AG04450 (cell line): Measurements from ENCODE around the gene TMEM161A. TPM values are rescaled to one million over a fixed set of nuclear protein-coding genes. Genes with fewer than 3 reads are reported as not detected.

Experiments used
- CTCF ChIA-PET: fragments of 300-600, 350-600 bp; formaldehyde crosslinking; extraction: SDS; loops from one replicate; lab custom pipeline; 2022; ENCODE audit warnings: antibody characterized with exemption, inconsistent platforms; lab: Charles Lee
- POLR2A ChIA-PET: fragments of 350-600 bp; formaldehyde crosslinking; extraction: SDS; loops from one replicate; lab custom pipeline; 2021; ENCODE audit warnings: antibody characterized with exemption, inconsistent platforms; lab: Yijun Ruan, JAX
- DNase-seq: peaks from one replicate; pipeline ENCODE4 v3.0.0-alpha.2; 2011; ENCODE audit warnings: low read depth, low spot score
- H3K27ac ChIP-seq: one replicate; pipeline ENCODE4 v1.5.1; 2012; ENCODE audit warnings: low read depth, low read length, control low read depth
- H3K27me3 ChIP-seq: one replicate; pipeline ENCODE4 v1.6.0; 2012; ENCODE audit warnings: low read length; ENCODE audit not compliant: control insufficient read depth, insufficient read depth
- H3K4me3 ChIP-seq: 2 replicates; pipeline ENCODE4 v1.5.1; 2011; ENCODE audit warnings: mild to moderate bottlenecking, low read depth, low read length, control low read depth
- H3K9me3 ChIP-seq: 2 replicates; pipeline ENCODE4 v1.5.1; 2012; ENCODE audit warnings: low read length; ENCODE audit not compliant: control insufficient read depth, insufficient read depth
- CTCF ChIP-seq: IDR thresholded peaks from 2 replicates; pipeline ENCODE4 v1.5.1; 2011; ENCODE audit warnings: low read depth, low read length, control low read depth, inconsistent platforms
- polyA plus RNA-seq: library from polyadenylated mRNA; depleted of rRNA; stranded (reverse); fragments of >200 nt; gene quantifications from 2 replicates; pipeline ENCODE4 v1.2.3, GENCODE V29; 2011

TMEM161A gene
- polyA plus RNA-seq, 1 experiment: 16.0 TPM

- no peak overlapping the region for H3K27ac ChIP-seq
- H3K27me3 ChIP-seq: no peaks in the 10 kb centered on the region
- DNase-seq: no peak
- POLR2A ChIA-PET: no interaction called here
- TF ChIP-seq CTCF: no peak
- no peak overlapping the region for H3K4me3 ChIP-seq
- no peaks in the 10 kb centered on the region; the same call in 1 of the 2 replicates for H3K9me3 ChIP-seq
- CTCF ChIA-PET: no interaction called here
Measured at GRCh38 chr19:19165396-19165795, 27.1 kb upstream of the TMEM161A start.

GRCh38 chr19:19162495-19162894 is 24.2 kb upstream of the TMEM161A start:
- CTCF ChIA-PET: no interaction called here

GRCh38 chr19:19160461-19161035 is 22.3 kb upstream of the TMEM161A start:
- ChIA-PET CTCF (interaction anchor here (7.1 kb wide), 1 partner anchor 14 kb away, joined by 56 read pairs; no protein-coding TSS in a partner anchor), POLR2A (interaction anchor here (0.7 kb wide), 1 partner anchor 31 kb away, joined by 5 read pairs; the partner anchor contains the start of genes BORCS8 and RFXANK)
- TF ChIP-seq CTCF: no peak
- Histone ChIP-seq H3K27ac (no peak overlapping the region), H3K27me3 (no peaks in the 10 kb centered on the region), H3K4me3 (no peak overlapping the region), H3K9me3 (peaks cover 7% of the 10 kb centered on the region)
- no peak for DNase-seq

More at GRCh38 chr19:19162495-19162894, 24.2 kb upstream of the TMEM161A start:
- Histone ChIP-seq H3K27ac (no peak overlapping the region), H3K9me3 (no peaks in the 10 kb centered on the region), H3K27me3 (no peaks in the 10 kb centered on the region), H3K4me3 (no peak overlapping the region)
- POLR2A ChIA-PET: no interaction called here
- no peak for DNase-seq
- TF ChIP-seq CTCF: no peak

GRCh38 chr19:19159534-19159933 is 21.3 kb upstream of the TMEM161A start:
- no peak for DNase-seq
- no peak for TF ChIP-seq CTCF
- POLR2A ChIA-PET: interaction anchor here (0.7 kb wide), 1 partner anchor 32 kb away, joined by 5 read pairs; the partner anchor contains the start of genes BORCS8 and RFXANK
- no peaks in the 10 kb centered on the region for H3K27me3 ChIP-seq
- no peak overlapping the region for H3K27ac ChIP-seq
- no peak overlapping the region for H3K4me3 ChIP-seq
- peaks cover 8% of the 10 kb centered on the region for H3K9me3 ChIP-seq
- CTCF ChIA-PET: interaction anchor here (0.6 to 7.1 kb wide), 4 partner anchors 13 to 183 kb away, joined by 4 to 56 read pairs (median 20); no protein-coding TSS in a partner anchor

GRCh38 chr19:19157808-19158207 is 19.5 kb upstream of the TMEM161A start:
- ChIA-PET POLR2A (interaction anchor here (0.7 kb wide), 1 partner anchor 371 kb away, joined by 4 read pairs; no protein-coding TSS in a partner anchor), CTCF (interaction anchor here (5.5 to 7.1 kb wide), 2 partner anchors 11 to 17 kb away, joined by 35 to 56 read pairs; no protein-coding TSS in a partner anchor)
- no peak for TF ChIP-seq CTCF
- peaks cover 8% of the 10 kb centered on the region for H3K9me3 ChIP-seq
- H3K27ac ChIP-seq: no peak overlapping the region
- no peak for DNase-seq
- H3K27me3 ChIP-seq: no peaks in the 10 kb centered on the region
- H3K4me3 ChIP-seq: no peak overlapping the region
